NCI-H2107 treated with DMSO at 0.1 percent for 48 hours (cell line): ENCODE results near the gene MTMR3.
"Not testable (repeated sequence)": the region's sequence is repeated elsewhere in the genome, so short reads cannot be mapped to it uniquely, and the experiment has no call there.

Experiments
- DNase-seq: peaks from one replicate; lab custom pipeline; 2025; ENCODE audit not compliant: unreplicated experiment; lab: John Stamatoyannopoulos, UW

The MTMR3 gene

GRCh38 chr22:30045901-30046715 lies 163.1 kb downstream of the MTMR3 start:
- DNase-seq = no peak

- no peak for DNase-seq
Observed at GRCh38 chr22:30046716-30047363, 163.9 kb downstream of the MTMR3 start.

GRCh38 chr22:30047364-30047738 lies 164.4 kb downstream of the MTMR3 start:
- DNase-seq = no peak

- DNase-seq = no peak
Observed at GRCh38 chr22:30048681-30049080, 165.7 kb downstream of the MTMR3 start.

- no peak for DNase-seq
Observed at GRCh38 chr22:30054067-30054763, 171.2 kb downstream of the MTMR3 start.

- DNase-seq = no peak
Observed at GRCh38 chr22:30054764-30055069, 171.7 kb downstream of the MTMR3 start.

GRCh38 chr22:30056015-30056414 lies 173.0 kb downstream of the MTMR3 start:
- no peak for DNase-seq

GRCh38 chr22:30057375-30057774 lies 174.4 kb downstream of the MTMR3 start:
- no peak for DNase-seq

GRCh38 chr22:30059346-30060020 lies 176.5 kb downstream of the MTMR3 start:
- DNase-seq = not testable (repeated sequence)

- DNase-seq = not testable (repeated sequence)
Observed at GRCh38 chr22:30061094-30061493, 178.1 kb downstream of the MTMR3 start.

- DNase-seq = no peak
Observed at GRCh38 chr22:30062259-30062658, 179.3 kb downstream of the MTMR3 start.

- DNase-seq = no peak
Observed at GRCh38 chr22:30062950-30063349, 180.0 kb downstream of the MTMR3 start.

- DNase-seq = no peak
Observed at GRCh38 chr22:30064172-30064571, 181.2 kb downstream of the MTMR3 start.

- DNase-seq = no peak
Observed at GRCh38 chr22:30073743-30074142, 190.8 kb downstream of the MTMR3 start.

GRCh38 chr22:30074147-30074546 lies 191.2 kb downstream of the MTMR3 start:
- no peak for DNase-seq

- DNase-seq = no peak
Observed at GRCh38 chr22:30074994-30075393, 192.0 kb downstream of the MTMR3 start.

- DNase-seq = no peak
Observed at GRCh38 chr22:30077279-30077880, 194.4 kb downstream of the MTMR3 start.

- DNase-seq = peak; percentile 21
Observed at GRCh38 chr22:30078320-30079311, 195.6 kb downstream of the MTMR3 start.

- no peak for DNase-seq
Observed at GRCh38 chr22:30079952-30080533, 197.1 kb downstream of the MTMR3 start, which contains the start of gene HORMAD2. TSS of gene HORMAD2 (plus strand) at chr22:30080464. CDS start at chr22:30093953, 13,489 bp downstream.
